Fibroblast of the aortic adventitia (primary cell): Measurements from ENCODE around the gene NCMAP. TPM values are rescaled to one million over a fixed set of nuclear protein-coding genes. Genes with fewer than 3 reads are reported as not detected.

ENCODE experiments used
- DNase-seq: peaks from one replicate; pipeline ENCODE4 v3.0.0-alpha.2; 2010; ENCODE audit warnings: low read depth
- H3K4me3 ChIP-seq: 2 replicates; pipeline ENCODE4 v1.5.1; 2011; ENCODE audit warnings: low read depth, mild to moderate bottlenecking, control low read depth, low read length, moderate library complexity
- total RNA-seq: library from RNA; depleted of rRNA; stranded (reverse); fragments of >200 nt; gene quantifications from 2 replicates; pipeline ENCODE4 v1.2.3, GENCODE V29; 2012; ENCODE audit warnings: low replicate concordance
- TF ChIP-seq, protein P1 (sequence below): IDR thresholded peaks from 2 replicates; pipeline ENCODE4 v1.5.1; 2011; ENCODE audit warnings: mild to moderate bottlenecking, low read length, control low read depth, inconsistent platforms; ENCODE audit not compliant: insufficient read depth

NCMAP gene
- total RNA-seq, 1 donor: not detected

DNA sequence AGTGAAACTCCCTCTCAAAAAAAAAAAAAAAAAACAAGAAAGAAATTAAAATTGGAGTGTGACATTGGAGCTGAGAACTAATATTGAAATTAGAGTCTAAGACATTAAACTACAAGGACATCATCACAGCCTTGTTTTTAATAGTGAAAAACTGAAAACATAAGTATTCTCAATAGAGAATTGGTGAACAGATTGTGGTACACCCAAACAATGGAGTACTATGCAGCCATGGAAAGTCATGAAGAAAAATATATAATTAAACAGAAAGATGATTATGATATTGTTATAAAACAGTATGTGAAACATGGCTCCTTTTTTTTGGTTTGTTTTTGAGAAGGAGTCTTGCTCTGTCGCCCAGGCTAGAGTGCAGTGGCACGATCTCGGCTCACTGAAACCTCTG is 43.4 kb downstream of the NCMAP start:
- TF ChIP-seq, protein P1, sequence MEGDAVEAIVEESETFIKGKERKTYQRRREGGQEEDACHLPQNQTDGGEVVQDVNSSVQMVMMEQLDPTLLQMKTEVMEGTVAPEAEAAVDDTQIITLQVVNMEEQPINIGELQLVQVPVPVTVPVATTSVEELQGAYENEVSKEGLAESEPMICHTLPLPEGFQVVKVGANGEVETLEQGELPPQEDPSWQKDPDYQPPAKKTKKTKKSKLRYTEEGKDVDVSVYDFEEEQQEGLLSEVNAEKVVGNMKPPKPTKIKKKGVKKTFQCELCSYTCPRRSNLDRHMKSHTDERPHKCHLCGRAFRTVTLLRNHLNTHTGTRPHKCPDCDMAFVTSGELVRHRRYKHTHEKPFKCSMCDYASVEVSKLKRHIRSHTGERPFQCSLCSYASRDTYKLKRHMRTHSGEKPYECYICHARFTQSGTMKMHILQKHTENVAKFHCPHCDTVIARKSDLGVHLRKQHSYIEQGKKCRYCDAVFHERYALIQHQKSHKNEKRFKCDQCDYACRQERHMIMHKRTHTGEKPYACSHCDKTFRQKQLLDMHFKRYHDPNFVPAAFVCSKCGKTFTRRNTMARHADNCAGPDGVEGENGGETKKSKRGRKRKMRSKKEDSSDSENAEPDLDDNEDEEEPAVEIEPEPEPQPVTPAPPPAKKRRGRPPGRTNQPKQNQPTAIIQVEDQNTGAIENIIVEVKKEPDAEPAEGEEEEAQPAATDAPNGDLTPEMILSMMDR: no peak
- H3K4me3 ChIP-seq: no peak overlapping the region
- DNase-seq: no peak

DNA sequence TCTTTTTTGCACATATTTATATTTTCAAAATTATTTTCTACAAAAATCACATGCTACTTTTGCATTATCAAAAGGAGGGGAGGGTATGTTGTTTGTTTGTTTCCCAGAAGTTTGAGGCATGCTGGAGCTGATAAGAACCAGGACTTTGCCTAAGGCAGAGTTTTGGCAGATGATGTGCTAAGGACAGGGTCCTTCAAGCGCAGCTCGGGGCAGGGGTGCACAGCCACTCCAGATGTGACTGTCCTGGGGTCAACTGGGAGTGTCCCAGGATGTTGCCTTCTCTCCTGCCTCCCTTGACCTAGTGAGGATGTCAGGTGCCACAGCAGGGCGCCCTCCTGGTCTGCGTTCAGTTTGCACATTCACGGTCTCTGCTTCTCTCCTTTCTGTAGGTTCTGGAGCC is 44.7 kb downstream of the NCMAP start:
- no peak for DNase-seq

GRCh38 chr1:24605534-24606295 is 49.8 kb downstream of the NCMAP start:
- no peak overlapping the region for H3K4me3 ChIP-seq
- no peak for DNase-seq
- TF ChIP-seq, protein P1: no peak

More for the DNA sequence above, 44.7 kb downstream of the NCMAP start:
- H3K4me3 ChIP-seq: no peak overlapping the region
- TF ChIP-seq, protein P1: no peak

DNA sequence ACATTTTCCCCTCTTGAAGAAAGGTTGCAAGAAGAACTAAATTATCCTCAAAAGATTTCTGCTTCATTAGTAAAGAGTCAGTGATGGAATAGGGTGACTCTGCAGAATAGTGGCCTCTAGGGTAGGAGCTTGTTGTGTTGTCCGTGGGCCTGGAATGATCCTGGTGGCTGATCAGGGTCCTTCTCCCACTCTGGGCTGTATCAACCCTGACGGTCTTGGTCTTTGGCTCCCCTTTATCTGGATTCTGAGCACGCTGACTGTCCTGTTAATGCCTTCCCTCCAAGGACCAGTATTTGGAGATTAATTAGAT is 50.4 kb downstream of the NCMAP start:
- no peak for DNase-seq
- no peak overlapping the region for H3K4me3 ChIP-seq
- TF ChIP-seq, protein P1: no peak

- no peak for DNase-seq
- TF ChIP-seq, protein P1: no peak
- no peak overlapping the region for H3K4me3 ChIP-seq
These were observed 50.7 kb downstream of the NCMAP start for GRCh38 chr1:24606621-24607020.

DNA sequence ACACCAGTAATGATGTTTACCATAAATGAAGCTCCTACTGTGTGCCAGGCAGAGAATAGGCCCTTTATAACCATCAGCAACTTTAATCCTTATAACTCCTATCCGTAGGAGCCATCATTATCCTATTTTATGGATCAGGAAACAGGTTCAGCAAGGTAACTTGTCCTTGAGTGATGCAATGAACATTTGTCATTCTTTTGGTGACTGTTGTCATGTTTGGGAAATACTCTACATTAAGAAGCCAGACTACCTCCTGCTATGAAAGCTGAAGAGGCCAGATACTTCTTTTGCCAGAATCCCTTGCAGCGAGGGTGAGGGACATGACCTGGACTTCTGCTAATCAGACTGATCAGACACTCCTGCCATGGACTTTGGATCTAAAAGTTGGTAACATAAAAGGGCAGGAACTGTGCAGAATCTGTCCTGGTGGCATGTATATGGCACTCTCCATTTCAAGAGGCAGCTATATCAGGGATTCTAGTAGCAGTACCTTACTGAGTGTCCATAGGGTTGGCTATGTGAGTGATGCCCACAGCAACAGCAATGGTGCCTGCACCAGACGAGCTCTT is 54.1 kb downstream of the NCMAP start:
- TF ChIP-seq, protein P1: no peak
- DNase-seq: no peak
- no peak overlapping the region for H3K4me3 ChIP-seq
